Neural cell (in vitro differentiated cells): Measurements from ENCODE around the gene ADRA2A. TPM values are rescaled to one million over a fixed set of nuclear protein-coding genes. Genes with fewer than 3 reads are reported as not detected.

Experiments
- H2AFZ ChIP-seq: fragments of 200-600, 300-800 bp; sonication (generic), shearing (Covaris generic); 2 replicates; pipeline ENCODE4 v1.6.0; 2014; ENCODE audit warnings: low read depth, mild to moderate bottlenecking, antibody characterized with exemption, low read length, moderate library complexity
- H3F3A ChIP-seq: fragments of 200-600 bp; shearing (Covaris generic); 2 replicates; pipeline ENCODE4 v1.6.1; 2016; ENCODE audit warnings: mild to moderate bottlenecking, moderate library complexity, mixed read lengths, antibody characterized with exemption, low read length; ENCODE audit not compliant: insufficient read depth, poor library complexity, severe bottlenecking
- H3K27ac ChIP-seq: fragments of 200-600, 300-800 bp; sonication (generic), shearing (Covaris generic); 2 replicates; pipeline ENCODE4 v1.5.1; 2014; ENCODE audit warnings: mild to moderate bottlenecking, low read length, moderate library complexity
- H3K27me3 ChIP-seq: fragments of 300-800, 200-600 bp; sonication (generic), shearing (Covaris generic); 2 replicates; pipeline ENCODE4 v1.6.0; 2014; ENCODE audit warnings: mild to moderate bottlenecking, low read depth, low read length, moderate library complexity; ENCODE audit not compliant: insufficient read depth
- H3K36me3 ChIP-seq: fragments of 300-800, 200-600 bp; sonication (generic), shearing (Covaris generic); 2 replicates; pipeline ENCODE4 v1.5.1; 2014; ENCODE audit warnings: mild to moderate bottlenecking, antibody characterized with exemption, low read length, moderate library complexity; ENCODE audit not compliant: insufficient read depth
- H3K4me2 ChIP-seq: fragments of 300-800, 200-600 bp; sonication (generic), shearing (Covaris generic); 2 replicates; pipeline ENCODE4 v1.6.0; 2014; ENCODE audit warnings: mild to moderate bottlenecking, low read length
- H3K4me3 ChIP-seq: fragments of 300-800, 200-600 bp; sonication (generic), shearing (Covaris generic); 2 replicates; pipeline ENCODE4 v1.5.1; 2014; ENCODE audit warnings: mild to moderate bottlenecking, low read length, moderate library complexity
- H3K79me2 ChIP-seq: fragments of 200-600 bp; shearing (Covaris generic); replicated peaks from 2 replicates; pipeline ENCODE4 v1.6.0; 2014; ENCODE audit warnings: mild to moderate bottlenecking, low read length, moderate library complexity; ENCODE audit not compliant: insufficient read depth
- H3K9ac ChIP-seq: fragments of 300-800, 200-600 bp; sonication (generic), shearing (Covaris generic); 2 replicates; pipeline ENCODE4 v1.6.1; 2016; ENCODE audit warnings: mild to moderate bottlenecking, low read length, mixed read lengths
- H3K9me2 ChIP-seq: fragments of 200-600 bp; shearing (Covaris generic); 2 replicates; pipeline ENCODE4 v1.6.1; 2016; ENCODE audit warnings: mild to moderate bottlenecking, low read length, mixed read lengths; ENCODE audit not compliant: insufficient read depth
- H3K9me3 ChIP-seq: fragments of 200-600, 300-800 bp; sonication (generic), shearing (Covaris generic); 2 replicates; pipeline ENCODE4 v1.6.1; 2016; ENCODE audit warnings: mild to moderate bottlenecking, mixed run types, low read length, moderate library complexity, mixed read lengths
- H4K20me1 ChIP-seq: fragments of 200-600 bp; shearing (Covaris generic); 2 replicates; pipeline ENCODE4 v1.6.1; 2016; ENCODE audit warnings: mild to moderate bottlenecking, mixed run types; ENCODE audit not compliant: insufficient read depth
- EP300 ChIP-seq: fragments of 450-650 bp; conservative IDR thresholded peaks from 2 replicates; pipeline ENCODE4 v1.6.1; 2014; ENCODE audit warnings: antibody characterized with exemption, mild to moderate bottlenecking, moderate library complexity; ENCODE audit not compliant: poor library complexity, severe bottlenecking
- EZH2 ChIP-seq: fragments of 200-600, 300-800 bp; shearing (Covaris generic), sonication (generic); IDR thresholded peaks from 2 replicates; pipeline ENCODE4 v1.6.1; 2014; ENCODE audit warnings: antibody characterized with exemption, low read length, borderline replicate concordance, mild to moderate bottlenecking; ENCODE audit not compliant: insufficient read depth, poor library complexity, severe bottlenecking
- MXI1 ChIP-seq: fragments of 450-650 bp; conservative IDR thresholded peaks from 2 replicates; pipeline ENCODE4 v1.6.1; 2014; ENCODE audit warnings: antibody characterized with exemption, mild to moderate bottlenecking; ENCODE audit not compliant: poor library complexity, severe bottlenecking
- POLR2AphosphoS5 ChIP-seq: IDR thresholded peaks from 2 replicates; pipeline ENCODE4 v1.6.1; 2012
- RAD21 ChIP-seq: fragments of 450-650 bp; conservative IDR thresholded peaks from 2 replicates; pipeline ENCODE4 v1.6.1; 2014; ENCODE audit warnings: antibody characterized with exemption, mild to moderate bottlenecking, moderate library complexity
- SMC3 ChIP-seq: fragments of 450-650 bp; conservative IDR thresholded peaks from 2 replicates; pipeline ENCODE4 v1.6.1; 2014; ENCODE audit warnings: antibody characterized with exemption, mild to moderate bottlenecking, moderate library complexity; ENCODE audit not compliant: poor library complexity
- TAF1 ChIP-seq: IDR thresholded peaks from 2 replicates; pipeline ENCODE4 v1.6.1; 2012; ENCODE audit warnings: low read depth
- polyA plus RNA-seq: library from polyadenylated mRNA; depleted of rRNA; stranded (reverse); fragments of >200 nt; gene quantifications from 2 replicates; pipeline ENCODE4 v1.2.3, GENCODE V29; 2014
- TF ChIP-seq, protein P1 (sequence below): fragments of 450-650 bp; IDR thresholded peaks from 2 replicates; pipeline ENCODE4 v1.5.1; 2014; ENCODE audit warnings: antibody characterized with exemption, mild to moderate bottlenecking, moderate library complexity; ENCODE audit not compliant: poor library complexity, severe bottlenecking
- TF ChIP-seq, protein P2 (sequence below): IDR thresholded peaks from 2 replicates; pipeline ENCODE4 v1.6.1; 2012; ENCODE audit warnings: borderline replicate concordance

The ADRA2A gene
- polyA plus RNA-seq, 1 donor from 2014 or later, result 2.5 TPM

DNA sequence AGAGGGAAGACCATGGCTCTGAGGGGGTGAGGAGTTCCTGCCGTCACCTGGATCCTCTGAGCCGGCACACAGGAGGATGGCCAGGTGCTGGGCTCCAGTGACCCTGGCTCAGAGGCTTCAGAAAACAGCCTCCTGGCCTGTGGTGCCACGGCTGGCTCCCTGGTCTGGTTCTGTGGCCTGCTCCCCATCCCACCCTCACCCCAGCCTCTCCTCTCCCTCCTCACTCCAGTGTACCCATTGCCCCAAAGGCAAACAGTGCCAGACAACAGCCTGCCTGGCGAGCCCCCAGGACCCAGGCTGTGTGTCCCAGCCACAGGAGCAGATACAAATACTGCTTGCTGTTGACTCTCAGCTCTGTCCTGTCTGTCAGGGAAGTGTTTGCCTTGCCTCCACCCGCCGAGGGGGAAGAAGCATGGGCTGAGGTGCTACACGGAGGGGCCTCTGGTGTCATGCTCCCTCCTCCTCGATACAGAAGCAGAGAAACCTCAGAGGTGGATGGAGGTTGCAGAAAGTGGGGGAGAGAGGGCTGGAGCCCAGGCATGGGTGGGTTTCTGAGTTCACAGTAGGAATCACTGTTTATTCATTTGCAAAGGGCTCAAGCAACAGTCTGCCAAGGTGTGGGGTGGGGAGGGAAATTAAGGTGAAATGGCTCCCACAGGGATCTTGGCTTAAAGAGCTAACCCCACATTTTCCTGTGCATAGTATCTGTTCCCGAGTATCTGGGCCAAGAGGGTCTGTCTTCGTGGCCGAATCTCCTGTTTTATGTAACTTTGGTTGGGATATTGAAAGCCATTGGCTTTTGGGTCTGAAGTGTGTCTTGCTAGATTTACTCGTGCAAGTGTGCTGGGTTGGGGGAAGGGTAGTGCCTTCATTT, 5.5 kb downstream of the ADRA2A start:
- Histone ChIP-seq H3F3A (no peaks in the 10 kb centered on the region), H3K27ac (no peak overlapping the region), H3K79me2 (no peaks in the 10 kb centered on the region), H3K4me3 (no peak overlapping the region), H3K9me3 (peaks cover 6% of the 10 kb centered on the region), H3K9me2 (no peaks in the 10 kb centered on the region), H3K36me3 (no peaks in the 10 kb centered on the region), H3K4me2 (no peak overlapping the region), H2AFZ (no peak overlapping the region), H3K9ac (no peak overlapping the region), H3K27me3 (peaks cover 23% of the 10 kb centered on the region), H4K20me1 (no peaks in the 10 kb centered on the region)
- TF ChIP-seq MXI1, result no peak
- TF ChIP-seq EP300, result no peak
- TF ChIP-seq POLR2AphosphoS5, result no peak
- TF ChIP-seq SMC3, result no peak
- TF ChIP-seq EZH2, result no peak
- TF ChIP-seq TAF1, result no peak
- TF ChIP-seq, protein P1, sequence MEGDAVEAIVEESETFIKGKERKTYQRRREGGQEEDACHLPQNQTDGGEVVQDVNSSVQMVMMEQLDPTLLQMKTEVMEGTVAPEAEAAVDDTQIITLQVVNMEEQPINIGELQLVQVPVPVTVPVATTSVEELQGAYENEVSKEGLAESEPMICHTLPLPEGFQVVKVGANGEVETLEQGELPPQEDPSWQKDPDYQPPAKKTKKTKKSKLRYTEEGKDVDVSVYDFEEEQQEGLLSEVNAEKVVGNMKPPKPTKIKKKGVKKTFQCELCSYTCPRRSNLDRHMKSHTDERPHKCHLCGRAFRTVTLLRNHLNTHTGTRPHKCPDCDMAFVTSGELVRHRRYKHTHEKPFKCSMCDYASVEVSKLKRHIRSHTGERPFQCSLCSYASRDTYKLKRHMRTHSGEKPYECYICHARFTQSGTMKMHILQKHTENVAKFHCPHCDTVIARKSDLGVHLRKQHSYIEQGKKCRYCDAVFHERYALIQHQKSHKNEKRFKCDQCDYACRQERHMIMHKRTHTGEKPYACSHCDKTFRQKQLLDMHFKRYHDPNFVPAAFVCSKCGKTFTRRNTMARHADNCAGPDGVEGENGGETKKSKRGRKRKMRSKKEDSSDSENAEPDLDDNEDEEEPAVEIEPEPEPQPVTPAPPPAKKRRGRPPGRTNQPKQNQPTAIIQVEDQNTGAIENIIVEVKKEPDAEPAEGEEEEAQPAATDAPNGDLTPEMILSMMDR, result no peak
- TF ChIP-seq RAD21, result no peak
- TF ChIP-seq, protein P2, sequence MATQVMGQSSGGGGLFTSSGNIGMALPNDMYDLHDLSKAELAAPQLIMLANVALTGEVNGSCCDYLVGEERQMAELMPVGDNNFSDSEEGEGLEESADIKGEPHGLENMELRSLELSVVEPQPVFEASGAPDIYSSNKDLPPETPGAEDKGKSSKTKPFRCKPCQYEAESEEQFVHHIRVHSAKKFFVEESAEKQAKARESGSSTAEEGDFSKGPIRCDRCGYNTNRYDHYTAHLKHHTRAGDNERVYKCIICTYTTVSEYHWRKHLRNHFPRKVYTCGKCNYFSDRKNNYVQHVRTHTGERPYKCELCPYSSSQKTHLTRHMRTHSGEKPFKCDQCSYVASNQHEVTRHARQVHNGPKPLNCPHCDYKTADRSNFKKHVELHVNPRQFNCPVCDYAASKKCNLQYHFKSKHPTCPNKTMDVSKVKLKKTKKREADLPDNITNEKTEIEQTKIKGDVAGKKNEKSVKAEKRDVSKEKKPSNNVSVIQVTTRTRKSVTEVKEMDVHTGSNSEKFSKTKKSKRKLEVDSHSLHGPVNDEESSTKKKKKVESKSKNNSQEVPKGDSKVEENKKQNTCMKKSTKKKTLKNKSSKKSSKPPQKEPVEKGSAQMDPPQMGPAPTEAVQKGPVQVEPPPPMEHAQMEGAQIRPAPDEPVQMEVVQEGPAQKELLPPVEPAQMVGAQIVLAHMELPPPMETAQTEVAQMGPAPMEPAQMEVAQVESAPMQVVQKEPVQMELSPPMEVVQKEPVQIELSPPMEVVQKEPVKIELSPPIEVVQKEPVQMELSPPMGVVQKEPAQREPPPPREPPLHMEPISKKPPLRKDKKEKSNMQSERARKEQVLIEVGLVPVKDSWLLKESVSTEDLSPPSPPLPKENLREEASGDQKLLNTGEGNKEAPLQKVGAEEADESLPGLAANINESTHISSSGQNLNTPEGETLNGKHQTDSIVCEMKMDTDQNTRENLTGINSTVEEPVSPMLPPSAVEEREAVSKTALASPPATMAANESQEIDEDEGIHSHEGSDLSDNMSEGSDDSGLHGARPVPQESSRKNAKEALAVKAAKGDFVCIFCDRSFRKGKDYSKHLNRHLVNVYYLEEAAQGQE, result no peak

DNA sequence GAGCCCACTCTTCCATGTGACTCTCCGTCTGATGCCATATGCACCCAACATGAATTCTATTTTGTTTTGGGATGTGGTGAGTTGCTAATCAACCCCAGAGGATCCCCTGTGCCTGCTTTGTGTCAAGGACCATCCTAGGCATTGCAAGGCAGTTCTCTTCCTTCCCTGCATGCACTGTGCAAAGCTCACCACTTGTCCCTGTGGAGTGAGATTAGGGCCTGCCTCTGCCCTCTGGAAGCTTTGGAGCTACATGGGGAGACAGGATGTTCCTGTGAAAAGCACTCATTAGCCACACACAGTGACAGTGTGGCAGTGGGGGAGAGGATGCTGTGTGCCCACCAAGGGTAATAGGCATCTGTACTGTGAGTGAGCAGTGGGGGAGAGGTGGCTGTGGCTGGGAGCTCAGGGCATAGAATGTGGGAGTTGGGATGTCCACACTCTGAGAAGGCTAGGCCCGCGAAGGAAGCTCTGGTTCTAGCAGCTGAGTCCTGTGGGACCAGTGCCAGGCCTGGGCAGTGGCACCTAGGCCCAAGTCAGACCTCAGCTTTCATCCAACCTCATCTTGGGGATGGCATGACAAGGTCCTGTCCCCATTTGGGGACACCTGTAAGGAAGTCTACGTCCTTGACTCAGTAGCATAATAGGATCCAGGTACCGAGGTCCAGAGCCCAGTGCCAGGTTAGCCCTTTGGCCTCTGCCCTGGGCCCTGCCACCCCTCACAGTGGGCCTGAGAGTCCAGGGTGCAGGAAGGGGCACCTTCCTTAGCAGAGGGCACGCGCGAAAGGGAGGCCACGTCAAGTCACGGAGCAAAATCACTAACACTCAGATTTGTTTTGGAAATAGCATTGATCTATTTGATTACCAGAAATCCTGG, 6.6 kb downstream of the ADRA2A start:
- no peak overlapping the region for H3K27ac ChIP-seq
- TF ChIP-seq EP300 (no peak), TAF1 (no peak)
- no peak overlapping the region for H2AFZ ChIP-seq
- H4K20me1 ChIP-seq, result no peaks in the 10 kb centered on the region
- no peak overlapping the region for H3K4me3 ChIP-seq
- peaks cover 12% of the 10 kb centered on the region for H3K27me3 ChIP-seq
- H3K9me2 ChIP-seq, result no peaks in the 10 kb centered on the region
- H3K36me3 ChIP-seq, result no peaks in the 10 kb centered on the region
- peaks cover under 1% of the 10 kb centered on the region for H3K9me3 ChIP-seq
- H3K79me2 ChIP-seq, result no peaks in the 10 kb centered on the region
- no peaks in the 10 kb centered on the region for H3F3A ChIP-seq
- H3K4me2 ChIP-seq, result no peak overlapping the region
- H3K9ac ChIP-seq, result no peak overlapping the region
